ENCODE measurements around the gene PIP5K1B. TPM values are rescaled to one million over a fixed set of nuclear protein-coding genes. Genes with fewer than 3 reads are reported as not detected.

Gene PIP5K1B
- total RNA-seq, 1 donor from 2014 or later = 71.9 TPM

DNA sequence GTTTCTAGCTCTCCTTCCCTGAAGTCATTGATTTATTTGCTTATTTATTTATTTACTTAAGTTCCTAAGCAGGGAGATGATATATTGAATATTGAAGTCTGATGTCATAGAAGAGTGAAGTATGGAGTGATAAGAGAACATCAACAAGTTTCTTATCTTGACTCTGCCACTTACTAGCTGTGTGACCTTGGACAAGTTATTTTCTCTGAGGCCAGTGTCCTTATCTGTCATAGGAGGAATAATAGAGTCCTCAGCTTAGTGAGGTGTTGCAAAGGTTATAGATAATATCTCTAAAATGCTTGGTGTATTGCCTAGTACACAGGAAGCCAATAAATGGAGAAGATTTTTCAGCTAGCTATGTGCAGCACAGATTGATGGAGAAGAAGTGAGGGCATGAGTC is 32.4 kb upstream of the PIP5K1B start:
- Histone ChIP-seq H3K9me3 (replicated peaks) (no peaks in the 10 kb centered on the region), H3K4me1 (peaks cover 21% of the 10 kb centered on the region), H3K27me3 (ENCODE audit: low read depth) (no peaks in the 10 kb centered on the region), H3K4me3 (no peak overlapping the region), H3K27ac (replicated peaks) (no peak overlapping the region), H3K36me3 (no peaks in the 10 kb centered on the region)
- TF ChIP-seq, protein P1, sequence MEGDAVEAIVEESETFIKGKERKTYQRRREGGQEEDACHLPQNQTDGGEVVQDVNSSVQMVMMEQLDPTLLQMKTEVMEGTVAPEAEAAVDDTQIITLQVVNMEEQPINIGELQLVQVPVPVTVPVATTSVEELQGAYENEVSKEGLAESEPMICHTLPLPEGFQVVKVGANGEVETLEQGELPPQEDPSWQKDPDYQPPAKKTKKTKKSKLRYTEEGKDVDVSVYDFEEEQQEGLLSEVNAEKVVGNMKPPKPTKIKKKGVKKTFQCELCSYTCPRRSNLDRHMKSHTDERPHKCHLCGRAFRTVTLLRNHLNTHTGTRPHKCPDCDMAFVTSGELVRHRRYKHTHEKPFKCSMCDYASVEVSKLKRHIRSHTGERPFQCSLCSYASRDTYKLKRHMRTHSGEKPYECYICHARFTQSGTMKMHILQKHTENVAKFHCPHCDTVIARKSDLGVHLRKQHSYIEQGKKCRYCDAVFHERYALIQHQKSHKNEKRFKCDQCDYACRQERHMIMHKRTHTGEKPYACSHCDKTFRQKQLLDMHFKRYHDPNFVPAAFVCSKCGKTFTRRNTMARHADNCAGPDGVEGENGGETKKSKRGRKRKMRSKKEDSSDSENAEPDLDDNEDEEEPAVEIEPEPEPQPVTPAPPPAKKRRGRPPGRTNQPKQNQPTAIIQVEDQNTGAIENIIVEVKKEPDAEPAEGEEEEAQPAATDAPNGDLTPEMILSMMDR (IDR thresholded peaks at IDR 0.05; ENCODE audit: borderline replicate concordance) = no peak
- intact Hi-C loops (cut with micrococcal nuclease) = no loop called here
- no peak for DNase-seq

DNA sequence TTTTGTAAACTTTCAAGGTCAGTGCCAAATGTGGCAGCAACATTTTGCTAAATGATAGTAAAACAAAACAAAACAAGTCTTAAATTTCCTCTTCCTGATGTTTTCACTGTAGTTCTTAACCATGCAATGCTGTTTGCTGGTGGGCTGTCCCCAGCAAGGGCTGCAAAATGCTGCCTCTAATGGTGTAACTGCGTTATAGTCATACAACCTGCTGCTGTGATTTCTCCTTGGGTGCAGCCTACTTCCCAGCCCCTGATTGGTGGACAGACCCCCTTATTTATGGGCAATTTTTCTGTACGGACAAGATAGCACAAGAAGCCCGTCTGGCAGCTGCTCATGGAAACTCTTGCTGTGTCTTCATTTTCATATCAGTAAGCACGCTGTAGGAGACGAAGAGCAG is 26.6 kb upstream of the PIP5K1B start:
- no peak overlapping the region for H3K27ac ChIP-seq (replicated peaks)
- intact Hi-C loops (cut with micrococcal nuclease) = no loop called here
- no peak overlapping the region for H3K4me3 ChIP-seq
- H3K9me3 ChIP-seq (replicated peaks) = no peaks in the 10 kb centered on the region
- DNase-seq = no peak
- no peaks in the 10 kb centered on the region for H3K36me3 ChIP-seq
- TF ChIP-seq, protein P1 (IDR thresholded peaks at IDR 0.05; ENCODE audit: borderline replicate concordance) = peak; percentile 54
- H3K27me3 ChIP-seq (ENCODE audit: low read depth) = no peaks in the 10 kb centered on the region
- peaks cover 17% of the 10 kb centered on the region for H3K4me1 ChIP-seq

- H3K4me3 ChIP-seq = no peak overlapping the region
- no peak overlapping the region for H3K27ac ChIP-seq (replicated peaks)
- no peak for DNase-seq
- H3K4me1 ChIP-seq = no peaks in the 10 kb centered on the region
- no peaks in the 10 kb centered on the region for H3K27me3 ChIP-seq (ENCODE audit: low read depth)
- no peaks in the 10 kb centered on the region for H3K9me3 ChIP-seq (replicated peaks)
- intact Hi-C loops (cut with micrococcal nuclease) = no loop called here
- TF ChIP-seq, protein P1 (IDR thresholded peaks at IDR 0.05; ENCODE audit: borderline replicate concordance) = no peak
- no peaks in the 10 kb centered on the region for H3K36me3 ChIP-seq
Measured at GRCh38 chr9:68683433-68683832, 21.6 kb upstream of the PIP5K1B start.

- Histone ChIP-seq H3K4me3 (no peak overlapping the region), H3K27me3 (ENCODE audit: low read depth) (no peaks in the 10 kb centered on the region), H3K4me1 (peaks cover 12% of the 10 kb centered on the region), H3K9me3 (replicated peaks) (no peaks in the 10 kb centered on the region), H3K36me3 (no peaks in the 10 kb centered on the region), H3K27ac (replicated peaks) (no peak overlapping the region)
- intact Hi-C loops (cut with micrococcal nuclease) = no loop called here
- no peak for DNase-seq
- TF ChIP-seq, protein P1 (IDR thresholded peaks at IDR 0.05; ENCODE audit: borderline replicate concordance) = no peak
Measured at GRCh38 chr9:68685213-68685612, 19.8 kb upstream of the PIP5K1B start.

GRCh38 chr9:68685770-68686169 is 19.3 kb upstream of the PIP5K1B start:
- Histone ChIP-seq H3K27ac (replicated peaks) (no peak overlapping the region), H3K9me3 (replicated peaks) (no peaks in the 10 kb centered on the region), H3K36me3 (no peaks in the 10 kb centered on the region), H3K4me3 (no peak overlapping the region), H3K27me3 (ENCODE audit: low read depth) (no peaks in the 10 kb centered on the region), H3K4me1 (peaks cover 17% of the 10 kb centered on the region)
- intact Hi-C loops (cut with micrococcal nuclease) = no loop called here
- TF ChIP-seq, protein P1 (IDR thresholded peaks at IDR 0.05; ENCODE audit: borderline replicate concordance) = peak; percentile 27
- no peak for DNase-seq

DNA sequence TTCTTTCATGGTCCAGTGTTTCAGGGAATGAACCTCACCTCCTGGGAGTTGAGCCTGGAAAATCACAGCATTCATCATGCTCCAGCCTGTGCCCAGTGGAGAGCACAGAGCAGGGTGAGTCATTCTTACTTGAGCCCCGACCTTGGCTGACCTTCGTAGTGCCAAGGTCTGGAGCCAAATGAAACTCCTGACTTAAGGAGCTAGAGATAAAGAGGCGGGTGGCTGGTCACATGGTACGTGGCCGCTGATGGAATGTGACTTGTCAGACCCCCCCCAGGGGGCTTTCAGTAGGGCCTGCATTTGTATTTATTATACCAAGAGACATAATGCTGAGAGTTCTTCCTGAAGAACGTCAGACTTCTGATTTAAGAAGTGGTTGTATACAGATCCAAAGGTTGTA is 15.0 kb upstream of the PIP5K1B start:
- peak overlapping the region; percentile 77 for H3K27ac ChIP-seq (replicated peaks)

More for the DNA sequence above, 15.0 kb upstream of the PIP5K1B start:
- intact Hi-C loops (cut with micrococcal nuclease) = no loop called here
- Histone ChIP-seq H3K36me3 (no peaks in the 10 kb centered on the region), H3K27me3 (ENCODE audit: low read depth) (no peaks in the 10 kb centered on the region), H3K9me3 (replicated peaks) (no peaks in the 10 kb centered on the region), H3K4me3 (no peak overlapping the region), H3K4me1 (peaks cover 27% of the 10 kb centered on the region)
- peak; percentile 37 for DNase-seq
- TF ChIP-seq, protein P1 (IDR thresholded peaks at IDR 0.05; ENCODE audit: borderline replicate concordance) = no peak

Data from left ventricle myocardium inferior (tissue), 1 donor.